NOMO-1 (cell line): ENCODE results near the gene SSX2IP.
"Not testable (repeated sequence)": the region's sequence is repeated elsewhere in the genome, so short reads cannot be mapped to it uniquely, and the experiment has no call there.

Experiments
- DNase-seq, 2 experiments: peaks; one replicate each; lab custom pipeline; 2025; ENCODE audit not compliant: unreplicated experiment in 2 of 2; lab: John Stamatoyannopoulos, UW

Gene SSX2IP, protein sequence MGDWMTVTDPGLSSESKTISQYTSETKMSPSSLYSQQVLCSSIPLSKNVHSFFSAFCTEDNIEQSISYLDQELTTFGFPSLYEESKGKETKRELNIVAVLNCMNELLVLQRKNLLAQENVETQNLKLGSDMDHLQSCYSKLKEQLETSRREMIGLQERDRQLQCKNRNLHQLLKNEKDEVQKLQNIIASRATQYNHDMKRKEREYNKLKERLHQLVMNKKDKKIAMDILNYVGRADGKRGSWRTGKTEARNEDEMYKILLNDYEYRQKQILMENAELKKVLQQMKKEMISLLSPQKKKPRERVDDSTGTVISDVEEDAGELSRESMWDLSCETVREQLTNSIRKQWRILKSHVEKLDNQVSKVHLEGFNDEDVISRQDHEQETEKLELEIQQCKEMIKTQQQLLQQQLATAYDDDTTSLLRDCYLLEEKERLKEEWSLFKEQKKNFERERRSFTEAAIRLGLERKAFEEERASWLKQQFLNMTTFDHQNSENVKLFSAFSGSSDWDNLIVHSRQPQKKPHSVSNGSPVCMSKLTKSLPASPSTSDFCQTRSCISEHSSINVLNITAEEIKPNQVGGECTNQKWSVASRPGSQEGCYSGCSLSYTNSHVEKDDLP

DNA sequence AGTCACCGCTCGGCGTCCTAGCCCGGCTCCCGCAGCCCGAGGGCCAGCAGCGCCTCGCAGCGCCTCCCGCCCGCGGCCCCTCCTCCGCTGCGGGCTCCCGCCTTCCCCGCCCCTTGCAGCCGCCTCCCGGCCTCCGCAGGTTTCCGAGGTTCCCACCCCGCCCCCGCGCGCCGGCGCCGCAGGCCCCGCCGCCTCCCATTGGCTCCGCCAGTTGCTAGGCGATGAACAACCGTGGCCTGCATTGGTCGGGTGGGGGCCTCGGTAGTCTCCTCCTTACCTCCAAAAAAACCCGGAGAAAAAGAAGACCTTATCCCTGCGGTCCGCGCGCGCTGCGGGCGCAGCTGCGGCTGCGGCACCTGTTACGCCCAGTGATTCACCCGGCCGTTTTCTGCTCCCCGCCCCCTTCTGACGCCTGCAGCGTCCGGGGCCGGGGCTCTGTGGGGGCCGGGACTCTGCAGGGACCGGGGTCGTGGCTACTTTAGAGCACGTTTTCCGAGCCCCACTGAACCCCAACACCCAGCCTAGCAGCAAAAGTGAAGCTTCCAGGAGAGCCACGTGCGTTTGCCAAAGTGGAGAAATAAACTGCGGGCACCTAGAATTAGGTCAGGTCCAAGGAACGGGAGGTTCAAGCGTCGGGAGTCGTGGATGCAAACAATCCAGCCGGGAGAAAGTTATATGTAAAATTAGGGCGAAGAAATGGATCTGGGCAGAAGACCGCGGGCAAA, at the start of gene SSX2IP:
TSS of gene SSX2IP (minus strand) at position 65 of the 725 bp plus-strand sequence. CDS start 19,242 bp downstream, outside the sequence.
- DNase-seq: peak; percentile 89 to 97

DNA sequence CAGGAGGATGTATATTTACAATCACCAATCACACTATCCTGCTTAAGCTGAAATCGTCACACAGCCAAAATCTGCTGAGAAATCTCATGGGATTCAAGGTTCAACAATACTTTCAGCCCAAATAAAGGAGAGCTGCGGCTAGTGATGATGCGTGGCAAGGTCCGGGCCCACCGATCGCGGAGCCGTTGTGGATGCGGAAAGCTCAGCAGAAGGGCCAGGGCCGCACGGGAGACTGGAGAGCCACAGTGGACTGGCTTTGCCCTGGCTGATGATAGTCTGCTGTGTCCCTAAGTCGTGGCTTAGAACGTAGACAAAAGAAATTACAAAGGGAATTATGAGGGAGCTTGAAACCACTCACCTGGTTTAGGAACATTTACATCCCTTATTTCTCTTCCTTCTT, 48.0 kb upstream of the SSX2IP start:
- DNase-seq: no peak

DNA sequence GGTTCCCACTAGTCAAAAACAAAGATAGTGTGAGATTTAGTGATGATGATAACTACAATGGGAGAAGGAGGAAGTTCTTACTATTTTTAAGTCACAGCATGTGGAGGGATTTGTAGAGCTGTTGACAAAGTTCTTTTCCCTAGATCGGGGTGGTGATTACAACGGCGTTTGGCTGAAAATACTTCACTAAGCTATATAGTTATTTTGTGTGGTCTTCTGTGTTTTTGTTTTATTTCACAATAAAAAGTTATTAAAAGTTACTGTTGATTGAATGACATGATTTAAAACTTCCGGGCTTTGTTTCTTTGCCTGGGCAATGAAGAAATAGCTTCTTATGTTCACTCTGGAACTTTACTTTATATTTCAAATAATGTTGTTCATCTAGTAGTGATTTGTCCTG, 47.3 kb upstream of the SSX2IP start:
- no peak for DNase-seq

DNA sequence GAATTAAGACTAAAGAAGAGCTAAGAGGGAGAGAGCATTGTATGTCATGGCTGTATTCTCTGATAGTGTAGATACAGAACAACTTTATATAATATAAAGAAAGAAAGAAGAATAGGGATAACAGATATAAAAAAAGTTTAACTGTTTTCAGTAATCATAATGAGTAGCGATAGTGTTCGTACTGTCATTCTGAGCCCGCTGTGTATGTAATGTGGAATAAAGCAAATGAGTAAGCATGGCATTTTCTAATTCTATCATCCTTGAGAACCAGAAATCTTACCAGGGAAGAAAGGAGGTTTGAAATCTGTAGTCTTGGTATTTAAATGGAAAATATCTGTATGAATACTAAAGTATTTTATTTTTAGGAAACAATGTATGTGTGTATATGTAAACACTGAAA, 46.7 kb upstream of the SSX2IP start:
- no peak for DNase-seq

DNA sequence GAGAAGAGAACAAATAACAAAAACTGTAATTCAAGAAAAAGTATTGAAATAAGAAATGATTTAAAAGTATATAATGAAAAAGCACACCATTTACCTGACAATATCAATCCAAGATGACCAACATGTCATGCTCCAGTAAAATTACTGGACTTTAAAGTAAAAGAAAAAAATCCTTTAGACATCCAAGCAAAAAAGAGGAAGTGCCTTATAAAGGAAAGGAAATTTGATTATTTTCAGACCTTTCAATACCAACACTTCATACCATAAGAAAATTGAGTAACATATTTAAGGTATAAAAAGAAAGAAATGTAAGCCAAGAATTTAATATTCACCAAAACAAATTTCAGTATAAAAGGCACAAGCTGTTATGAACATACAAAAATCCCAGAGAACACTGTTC, 46.2 kb upstream of the SSX2IP start:
- DNase-seq: no peak

DNA sequence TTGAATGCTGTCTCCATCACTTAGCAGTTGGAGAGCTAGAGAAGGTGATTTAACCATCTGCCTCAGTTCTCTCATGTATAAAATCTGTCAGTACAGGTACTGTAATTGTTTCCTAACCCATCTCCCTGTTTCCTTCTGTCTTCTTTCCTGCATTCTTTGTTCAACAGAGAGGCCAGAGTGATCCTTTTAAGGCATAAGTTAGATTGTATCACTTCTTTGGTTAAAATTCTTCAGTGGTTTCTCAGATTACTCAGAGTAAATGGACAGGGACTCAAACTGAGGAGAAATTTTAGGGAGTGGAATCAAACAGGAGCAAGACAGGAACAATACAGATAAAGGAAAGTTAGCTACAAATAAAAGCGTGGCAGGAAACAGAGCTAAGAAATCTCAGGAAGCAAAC, 45.2 kb upstream of the SSX2IP start:
- no peak for DNase-seq

DNA sequence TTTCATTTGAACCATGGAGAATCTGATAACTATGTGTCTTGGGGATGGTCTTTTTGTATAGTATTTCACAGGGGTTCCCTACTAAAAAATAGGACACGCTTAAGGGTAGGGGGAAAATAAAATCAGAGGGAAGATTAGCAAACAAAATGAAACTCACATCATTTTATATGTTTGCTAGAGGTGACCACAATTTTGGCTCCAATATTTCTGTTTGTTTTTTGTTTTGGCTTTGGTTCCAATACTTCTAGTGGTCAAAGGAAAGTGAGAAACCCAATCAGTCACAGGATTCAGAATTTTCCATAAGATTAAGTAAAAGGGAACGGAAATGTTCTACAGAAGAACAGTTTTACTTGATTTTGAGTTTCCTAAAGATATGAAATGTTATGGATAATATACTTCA, 42.3 kb upstream of the SSX2IP start:
- no peak for DNase-seq

DNA sequence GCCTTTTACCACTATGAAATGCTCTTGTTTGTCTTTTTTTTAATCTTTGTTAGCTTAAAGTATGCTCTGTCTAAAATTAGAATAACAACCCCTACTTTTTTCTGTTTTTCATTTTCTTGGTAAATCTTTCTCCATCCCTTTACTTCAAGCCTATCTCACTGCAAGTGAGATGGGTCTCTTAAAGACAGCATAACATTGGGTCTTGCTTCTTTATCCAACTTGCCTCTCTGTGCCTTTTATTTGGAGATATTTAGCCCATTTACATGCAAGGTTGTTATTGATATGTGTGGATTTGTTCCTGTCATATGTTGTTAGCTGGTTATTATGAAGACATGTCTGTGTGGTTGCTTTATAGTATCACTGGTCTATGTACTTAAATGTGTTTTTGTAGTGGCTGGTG, 41.3 kb upstream of the SSX2IP start:
- DNase-seq: no peak

DNA sequence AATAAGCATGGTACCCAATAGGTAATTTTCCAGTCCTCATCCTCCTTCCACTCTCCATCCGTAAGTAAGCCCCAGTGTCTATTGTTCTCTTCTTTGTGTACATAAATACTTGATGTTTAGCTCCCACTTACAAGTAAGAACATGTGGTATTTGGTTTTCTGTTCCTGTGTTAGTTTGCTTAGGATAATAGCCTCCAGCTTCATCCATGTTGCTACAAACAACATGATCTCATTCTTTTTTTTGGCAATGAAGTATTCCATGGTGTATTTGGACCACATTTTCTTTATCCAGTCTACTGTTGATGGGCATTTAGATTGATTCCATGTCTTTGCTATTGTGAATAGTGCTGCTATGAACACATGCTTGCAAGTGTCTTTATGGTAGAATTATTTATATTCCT, 37.5 kb upstream of the SSX2IP start:
- DNase-seq: not testable (repeated sequence)

DNA sequence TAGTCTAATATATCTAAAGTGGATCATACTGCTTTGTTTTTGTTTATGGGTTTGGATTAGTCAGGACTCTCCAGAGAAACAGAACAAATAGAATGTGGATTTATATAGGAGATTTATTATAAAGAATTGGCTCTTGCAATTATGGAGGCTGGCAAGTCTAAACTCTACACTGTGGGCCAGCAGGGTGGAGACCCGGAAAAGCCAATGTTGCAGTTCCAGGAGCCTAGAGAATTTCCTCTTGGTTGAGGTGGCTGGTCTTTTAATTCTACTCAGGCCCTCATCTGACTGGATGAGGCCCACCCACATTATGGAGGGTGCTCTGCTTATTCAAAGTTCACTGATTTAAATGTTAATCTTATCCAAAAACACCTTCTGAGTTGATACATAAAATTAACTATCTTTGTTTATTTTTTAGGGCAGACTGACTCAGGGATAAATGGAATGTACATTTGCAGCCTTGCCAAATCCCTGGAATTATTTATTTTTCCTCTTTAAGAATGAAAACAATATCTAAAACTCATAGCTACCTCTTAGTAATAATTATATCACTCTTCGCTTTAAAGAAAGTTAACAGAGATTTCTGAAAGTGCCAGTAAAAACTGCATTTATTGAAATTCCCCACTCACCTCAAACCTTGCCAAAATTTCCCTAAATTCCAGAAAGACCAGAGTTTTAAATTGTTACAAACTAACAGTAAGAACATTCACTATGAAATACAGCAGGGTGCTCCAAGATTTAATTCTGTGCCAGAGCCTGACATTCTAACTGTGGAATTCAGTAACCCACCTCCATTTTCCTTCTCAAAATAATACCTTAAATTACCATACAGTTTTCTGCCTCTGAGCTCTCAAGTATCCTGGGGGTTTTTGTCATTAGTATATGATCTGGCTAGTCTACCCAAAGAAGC, 36.6 kb upstream of the SSX2IP start:
- DNase-seq: no peak

DNA sequence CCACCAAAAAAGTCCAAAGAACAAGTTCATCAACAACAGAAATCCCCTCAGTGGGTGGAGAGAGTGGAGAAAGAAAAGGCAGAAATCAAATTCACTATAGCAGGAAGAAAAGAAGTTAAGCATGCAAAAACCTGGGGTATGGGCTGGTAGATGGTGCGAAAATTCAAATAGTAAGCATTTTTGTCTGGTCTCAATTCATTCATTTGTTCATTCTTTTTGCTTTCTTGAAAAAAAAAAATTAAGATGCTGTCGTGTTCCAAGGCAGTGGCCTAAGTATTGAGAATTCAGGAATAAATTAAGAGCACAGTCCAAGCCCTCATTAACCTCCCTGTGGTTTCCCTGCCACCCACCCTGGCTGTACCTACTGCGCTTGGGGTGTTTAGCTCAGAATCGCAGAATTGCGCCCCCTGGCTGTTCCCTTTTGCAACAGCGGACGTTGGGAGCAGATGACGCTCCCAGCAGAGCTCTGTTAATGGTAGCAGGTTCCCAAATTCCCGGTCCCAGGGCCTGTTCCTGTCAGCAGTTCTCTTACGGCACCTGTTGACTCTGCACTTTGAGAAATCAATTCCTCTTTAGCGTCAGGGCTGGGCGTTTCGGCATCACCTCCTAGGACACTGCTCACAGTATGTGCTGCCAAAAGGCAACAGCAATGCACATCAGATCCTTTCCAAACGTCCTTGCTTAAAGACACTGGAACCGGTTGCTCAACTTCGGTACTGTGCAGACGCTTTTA, 34.0 kb upstream of the SSX2IP start:
- DNase-seq: peak in 1 of 2 experiments; percentile 24

DNA sequence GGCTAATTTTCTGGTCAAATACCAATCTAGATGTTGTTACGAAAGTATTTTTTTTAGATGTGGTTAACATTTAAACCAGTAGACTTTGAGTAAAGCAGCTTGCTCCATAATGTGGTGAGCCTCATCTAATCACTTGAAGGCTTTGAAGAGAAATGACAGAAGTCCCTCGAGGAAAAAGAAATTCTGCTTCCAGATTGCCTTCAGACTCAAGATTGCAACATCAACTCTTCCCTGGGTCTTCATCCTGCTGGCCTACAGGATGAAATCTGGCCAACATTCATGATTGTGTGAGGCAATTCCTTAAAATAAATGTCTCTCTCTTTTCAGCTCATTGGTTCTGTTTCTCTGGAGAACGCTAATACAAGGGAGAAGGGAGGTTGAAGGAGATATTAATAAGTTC, 32.5 kb upstream of the SSX2IP start:
- DNase-seq: no peak

DNA sequence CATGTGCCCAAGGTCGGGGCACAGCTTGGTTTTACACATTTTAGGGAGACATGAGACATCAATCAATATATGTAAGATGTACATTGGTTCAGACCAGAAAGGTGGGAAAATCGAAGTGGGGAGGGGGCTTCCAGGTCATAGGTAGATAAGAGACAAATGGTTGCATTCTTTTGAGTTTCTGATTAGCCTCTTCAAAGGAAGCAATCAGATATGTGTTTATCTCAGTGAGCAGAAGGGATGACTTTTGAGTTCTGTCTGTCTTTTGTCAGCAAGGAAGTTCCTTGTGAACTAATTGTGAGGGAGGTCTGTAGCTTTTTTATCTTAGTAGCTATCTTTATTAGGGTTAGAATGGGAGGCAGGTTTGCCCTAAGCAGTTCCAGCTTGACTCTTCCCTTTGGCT, 31.6 kb upstream of the SSX2IP start:
- not testable (repeated sequence) for DNase-seq

DNA sequence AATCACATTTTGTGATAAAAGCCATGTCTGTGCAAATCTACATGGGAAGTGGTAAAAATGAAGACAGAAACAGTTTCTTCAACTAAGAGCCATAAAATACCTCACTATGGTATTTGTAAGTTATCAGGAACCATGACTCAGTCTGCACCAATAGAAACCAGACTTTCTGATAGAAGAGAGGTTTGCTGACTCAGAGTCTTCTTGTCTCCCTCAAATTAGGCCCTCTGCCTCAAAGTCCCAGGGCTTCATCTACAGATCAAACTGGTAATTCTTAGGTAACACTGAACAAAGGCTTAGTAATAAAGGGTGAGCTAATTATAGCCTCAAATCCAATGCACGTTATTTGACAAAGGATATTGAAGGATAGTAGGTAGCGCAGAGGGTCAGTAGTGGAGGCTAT, 30.9 kb upstream of the SSX2IP start:
- DNase-seq: no peak

DNA sequence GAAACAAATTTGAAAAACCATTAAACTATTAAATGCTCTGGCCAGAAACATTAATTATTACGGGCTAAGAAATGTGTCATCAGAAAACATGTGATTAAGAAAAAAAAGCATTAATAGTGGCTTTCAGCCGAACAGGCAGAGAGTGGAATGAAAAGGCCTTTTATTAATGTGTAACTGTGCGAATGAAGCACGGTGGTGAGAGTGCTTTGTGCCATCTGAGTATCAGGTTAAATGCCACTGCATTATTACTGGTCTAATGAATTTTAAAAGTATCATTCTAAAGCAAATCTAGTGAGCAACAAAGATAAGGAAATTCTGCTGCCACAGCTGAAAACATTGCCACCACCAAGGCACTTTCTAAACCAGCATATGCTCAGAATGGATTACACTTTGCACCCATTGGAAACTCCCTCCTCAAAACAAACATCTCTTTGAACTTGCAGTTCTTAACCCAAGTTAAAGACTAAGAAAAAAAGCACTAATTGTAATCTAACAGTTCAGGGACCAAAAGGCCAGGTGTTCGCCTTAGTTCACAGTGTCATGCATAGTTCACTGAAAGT, 30.0 kb upstream of the SSX2IP start:
- DNase-seq: no peak

DNA sequence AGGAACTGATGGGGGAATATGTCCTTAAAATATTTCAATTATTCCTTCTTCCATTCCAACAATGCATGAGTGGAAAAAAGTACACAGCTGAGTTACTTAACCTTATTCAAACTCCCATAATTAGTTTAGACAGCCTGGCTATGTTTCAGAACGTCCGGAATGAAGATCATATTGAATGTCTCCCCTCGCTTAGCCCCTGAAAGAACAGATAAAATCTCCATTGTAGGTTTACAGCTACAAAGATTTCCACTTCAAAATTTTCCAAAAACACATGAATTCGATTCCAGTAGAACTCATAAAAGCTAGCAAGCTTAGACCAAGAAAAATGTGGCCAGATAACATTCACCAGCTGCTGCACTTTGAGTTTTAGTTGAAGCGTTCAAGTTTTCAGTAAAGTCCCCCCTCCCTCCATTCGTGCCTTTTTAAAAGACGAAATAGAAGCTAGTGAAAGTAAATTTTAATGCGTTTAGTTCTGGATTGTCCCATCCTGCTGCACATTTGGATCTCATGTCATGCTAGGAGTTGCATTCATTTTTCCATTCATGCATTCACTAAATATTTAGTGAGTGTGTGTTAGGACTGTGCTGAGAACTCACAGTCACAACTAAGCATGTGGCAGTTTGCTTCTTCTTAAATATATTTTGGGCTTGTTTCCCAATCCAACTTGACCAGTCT, 29.4 kb upstream of the SSX2IP start:
- DNase-seq: no peak

DNA sequence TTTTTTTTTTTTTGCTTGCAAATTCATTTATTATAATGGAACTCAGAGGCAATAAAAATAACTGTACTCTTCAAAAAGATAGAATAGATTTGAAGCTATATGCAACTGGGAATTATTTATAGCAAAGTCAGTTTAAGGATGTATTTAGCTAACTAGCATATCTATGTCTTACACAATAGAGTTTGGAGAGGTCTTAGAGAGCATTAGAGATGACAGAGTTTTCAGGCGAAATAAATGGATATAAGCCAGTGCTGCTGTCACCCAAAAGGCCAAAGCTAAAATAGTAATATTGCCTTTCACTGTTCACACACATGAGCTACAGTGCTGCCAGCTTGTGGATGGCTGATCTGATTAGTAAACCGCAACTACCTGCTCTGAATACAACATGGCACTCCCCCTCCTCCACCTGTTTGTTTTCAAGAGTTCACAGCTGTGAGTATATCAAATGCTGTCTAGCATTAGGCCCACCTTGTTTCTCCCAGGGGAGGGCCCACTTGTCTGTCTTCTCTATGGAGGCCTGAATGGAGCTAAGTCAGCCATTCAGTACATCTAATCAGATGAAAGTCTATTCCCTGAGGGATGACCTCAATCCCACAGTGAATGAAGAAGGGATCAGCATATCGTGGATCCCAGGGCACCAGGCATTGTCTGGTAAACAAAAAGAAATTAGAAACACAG, 25.2 kb upstream of the SSX2IP start:
- DNase-seq: no peak

DNA sequence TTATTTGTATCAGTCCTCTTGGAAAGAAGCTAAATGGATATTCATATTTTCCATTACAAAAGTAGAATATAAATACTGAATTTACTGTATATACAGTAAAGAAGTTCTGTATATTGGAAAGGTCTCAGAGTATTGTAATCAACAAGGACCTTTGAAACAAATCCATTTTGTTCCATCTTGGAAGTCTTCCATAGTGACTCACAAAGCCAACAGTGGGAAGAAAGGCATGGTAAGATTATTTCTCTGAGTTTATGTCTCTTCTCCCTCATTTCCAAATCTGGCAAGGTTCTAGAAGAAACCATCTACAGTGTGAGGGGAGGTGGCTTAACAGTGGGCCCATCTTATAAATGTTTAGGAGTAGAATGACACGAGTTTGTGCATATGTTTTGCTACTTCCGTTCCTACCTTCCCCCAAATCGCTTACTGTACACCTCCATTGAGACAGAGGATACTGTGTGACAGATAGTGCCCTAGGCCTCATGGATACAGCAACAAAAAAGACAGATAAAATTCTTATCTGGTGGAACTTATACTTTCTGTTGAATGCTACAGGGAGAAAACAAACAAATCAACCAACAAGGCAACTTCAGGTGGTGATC, 22.1 kb upstream of the SSX2IP start:
- DNase-seq: no peak
